Mesenchymal stem cell (in vitro differentiated cells and primary cell): ENCODE results near the gene OR2B3.

ENCODE experiments used
- DNase-seq: peaks from one replicate; pipeline ENCODE4 v3.0.0-alpha.2; 2013
- H2AFZ ChIP-seq: one replicate; pipeline ENCODE4 v1.6.1; 2013; ENCODE audit warnings: low read depth, mild to moderate bottlenecking, control low read depth, inconsistent platforms, low read length, moderate library complexity
- H2AK5ac ChIP-seq: 2 replicates; pipeline ENCODE4 v1.6.1; 2013; ENCODE audit warnings: low read length, moderate library complexity, mild to moderate bottlenecking, inconsistent platforms; ENCODE audit not compliant: severe bottlenecking
- H2BK120ac ChIP-seq: one replicate; pipeline ENCODE4 v1.6.1; 2013; ENCODE audit warnings: low read depth, mild to moderate bottlenecking, inconsistent platforms, low read length, moderate library complexity
- H2BK12ac ChIP-seq, 2 experiments: one replicate each; pipeline ENCODE4 v1.6.1; 2013; ENCODE audit warnings: inconsistent platforms in 2 of 2, low read length in 2 of 2, mild to moderate bottlenecking in 2 of 2, moderate library complexity in 2 of 2, control low read depth in 1 of 2
- H2BK15ac ChIP-seq: one replicate; pipeline ENCODE4 v1.6.1; 2013; ENCODE audit warnings: mild to moderate bottlenecking, low read depth, inconsistent platforms; ENCODE audit not compliant: poor library complexity, severe bottlenecking
- H2BK5ac ChIP-seq: 2 replicates; pipeline ENCODE4 v1.6.1; 2013; ENCODE audit warnings: low read depth, mild to moderate bottlenecking, low read length, control low read depth, inconsistent platforms; ENCODE audit not compliant: poor library complexity, severe bottlenecking
- H3K14ac ChIP-seq, 2 experiments: one replicate each; pipeline ENCODE4 v1.6.1; 2013; ENCODE audit warnings: inconsistent platforms in 2 of 2, low read length in 2 of 2, control low read depth in 1 of 2, mild to moderate bottlenecking in 1 of 2, moderate library complexity in 1 of 2
- H3K18ac ChIP-seq, 2 experiments: one replicate each; pipeline ENCODE4 v1.6.1; 2013; ENCODE audit warnings: inconsistent platforms in 2 of 2, low read length in 2 of 2, control low read depth in 1 of 2, low read depth in 1 of 2, mild to moderate bottlenecking in 1 of 2
- H3K23ac ChIP-seq, 2 experiments: one replicate each; pipeline ENCODE4 v1.6.1; 2013; ENCODE audit warnings: inconsistent platforms in 2 of 2, low read length in 2 of 2, mild to moderate bottlenecking in 2 of 2, moderate library complexity in 2 of 2, control low read depth in 1 of 2
- H3K27ac ChIP-seq: 2 replicates; pipeline ENCODE4 v1.5.1; 2013; ENCODE audit warnings: mild to moderate bottlenecking, moderate library complexity, low read length, control low read depth, inconsistent platforms; ENCODE audit not compliant: poor library complexity, severe bottlenecking
- H3K27me3 ChIP-seq, 2 experiments: 2 replicates each; pipeline versions ENCODE4 v1.6.1 to v1.7.0; 2013; ENCODE audit warnings: low read length in 2 of 2, mild to moderate bottlenecking in 2 of 2, moderate library complexity in 2 of 2, control low read depth in 1 of 2, inconsistent platforms in 1 of 2; ENCODE audit not compliant: control insufficient read depth in 1 of 2, insufficient read depth in 1 of 2
- H3K36me3 ChIP-seq, 2 experiments: 2 replicates each; pipeline versions ENCODE4 v1.6.1 to v1.7.0; 2013; ENCODE audit warnings: low read length in 2 of 2, control low read depth in 1 of 2, inconsistent platforms in 1 of 2, low read depth in 1 of 2, mild to moderate bottlenecking in 1 of 2; ENCODE audit not compliant: insufficient read depth in 2 of 2, control insufficient read depth in 1 of 2
- H3K4ac ChIP-seq, 2 experiments: one replicate each; pipeline ENCODE4 v1.6.1; 2013; ENCODE audit warnings: inconsistent platforms in 2 of 2, low read length in 2 of 2, mild to moderate bottlenecking in 2 of 2, moderate library complexity in 2 of 2, control low read depth in 1 of 2, low read depth in 1 of 2
- H3K4me1 ChIP-seq: 2 replicates; pipeline ENCODE4 v1.6.1; 2013; ENCODE audit warnings: low read depth, low read length, control low read depth; ENCODE audit not compliant: control insufficient read depth, insufficient read depth
- H3K4me2 ChIP-seq: 2 replicates; pipeline ENCODE4 v1.6.1; 2013; ENCODE audit warnings: low read length, mild to moderate bottlenecking, inconsistent platforms; ENCODE audit not compliant: poor library complexity, severe bottlenecking
- H3K4me3 ChIP-seq, 2 experiments: 2 replicates each; pipeline versions ENCODE4 v1.5.1 to v1.7.0; 2013; ENCODE audit warnings: low read length in 2 of 2, mild to moderate bottlenecking in 2 of 2, control low read depth in 1 of 2, low read depth in 1 of 2; ENCODE audit not compliant: insufficient read depth in 1 of 2
- H3K79me1 ChIP-seq: replicated peaks from 2 replicates; pipeline ENCODE4 v1.6.1; 2013; ENCODE audit warnings: mild to moderate bottlenecking, control low read depth, low read length, inconsistent platforms; ENCODE audit not compliant: poor library complexity, severe bottlenecking
- H3K9ac ChIP-seq: 2 replicates; pipeline ENCODE4 v1.7.0; 2013; ENCODE audit warnings: mild to moderate bottlenecking, low read length, moderate library complexity
- H3K9me3 ChIP-seq: 2 replicates; pipeline ENCODE4 v1.7.0; 2013; ENCODE audit warnings: mild to moderate bottlenecking, low read length; ENCODE audit not compliant: control insufficient read depth
- H4K8ac ChIP-seq: one replicate; pipeline ENCODE4 v1.6.1; 2013; ENCODE audit warnings: inconsistent platforms, mild to moderate bottlenecking, low read length, moderate library complexity
- H4K91ac ChIP-seq: one replicate; pipeline ENCODE4 v1.6.1; 2013; ENCODE audit warnings: mild to moderate bottlenecking, low read length, inconsistent platforms
- WGBS: methylation state at CpG from one replicate; pipeline ENCODE4 v1.1.7; 2013; ENCODE audit warnings: mixed read lengths; 5-methylcytosine and 5-hydroxymethylcytosine counted together

OR2B3 gene

DNA sequence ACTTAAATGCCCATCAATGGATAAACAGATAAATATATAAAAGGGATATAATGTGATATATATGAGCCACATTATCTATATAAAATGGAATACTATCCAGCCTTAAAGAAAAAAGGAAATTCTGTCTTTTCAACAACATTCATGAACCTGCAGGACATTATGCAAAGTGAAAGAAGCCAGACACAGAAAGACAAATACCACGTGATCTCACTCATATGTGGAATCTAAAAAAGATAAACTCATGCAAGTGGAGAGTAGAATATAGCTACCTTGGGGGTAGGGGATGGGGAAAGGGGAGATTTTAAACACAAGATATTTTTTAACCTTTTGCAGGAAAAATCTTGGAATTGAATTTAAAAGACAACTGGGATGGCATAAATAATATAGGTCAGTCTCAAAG lies 10.7 kb upstream of the OR2B3 start:
- no peaks in the 10 kb centered on the region for H3K4me1 ChIP-seq
- H3K9ac ChIP-seq: no peak overlapping the region
- WGBS: no CpG with 5 or more reads among the region's 1 CpG
- no peak overlapping the region for H2BK120ac ChIP-seq
- H3K4me3 ChIP-seq: no peak overlapping the region
- H4K8ac ChIP-seq: no peak overlapping the region
- H3K4me2 ChIP-seq: no peak overlapping the region
- H3K27me3 ChIP-seq: no peaks in the 10 kb centered on the region
- no peak overlapping the region for H3K27ac ChIP-seq
- no peak overlapping the region for H2AK5ac ChIP-seq
- no peak overlapping the region for H2BK5ac ChIP-seq
- no peak overlapping the region for H3K14ac ChIP-seq
- no peak overlapping the region for H3K4ac ChIP-seq
- no peak overlapping the region for H3K18ac ChIP-seq
- H3K9me3 ChIP-seq: no peaks in the 10 kb centered on the region
- no peak overlapping the region for H3K23ac ChIP-seq
- no peaks in the 10 kb centered on the region for H3K36me3 ChIP-seq
- no peak overlapping the region for H2AFZ ChIP-seq
- H3K79me1 ChIP-seq: no peaks in the 10 kb centered on the region
- no peak overlapping the region for H4K91ac ChIP-seq
- no peak overlapping the region for H2BK15ac ChIP-seq
- no peak for DNase-seq
- no peak overlapping the region for H2BK12ac ChIP-seq

DNA sequence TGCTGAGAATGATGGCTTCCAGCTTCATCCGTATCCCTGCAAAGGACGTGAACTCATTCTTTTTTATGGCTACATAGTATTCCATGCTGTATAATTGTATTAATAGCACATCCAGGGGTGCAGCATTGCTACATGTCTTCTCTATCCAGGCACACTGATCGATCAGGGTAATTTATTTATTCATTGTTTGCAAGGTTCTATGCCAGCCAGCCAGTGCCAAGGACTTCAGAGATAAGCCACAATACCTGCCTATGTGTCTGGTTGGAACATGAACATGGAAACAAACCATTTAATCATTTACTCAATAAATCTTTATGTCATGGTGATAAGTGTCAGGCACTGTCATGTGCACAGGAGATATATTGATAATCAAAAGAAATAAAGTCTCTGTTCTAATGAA lies 5.8 kb upstream of the OR2B3 start:
- no peaks in the 10 kb centered on the region for H3K9me3 ChIP-seq

DNA sequence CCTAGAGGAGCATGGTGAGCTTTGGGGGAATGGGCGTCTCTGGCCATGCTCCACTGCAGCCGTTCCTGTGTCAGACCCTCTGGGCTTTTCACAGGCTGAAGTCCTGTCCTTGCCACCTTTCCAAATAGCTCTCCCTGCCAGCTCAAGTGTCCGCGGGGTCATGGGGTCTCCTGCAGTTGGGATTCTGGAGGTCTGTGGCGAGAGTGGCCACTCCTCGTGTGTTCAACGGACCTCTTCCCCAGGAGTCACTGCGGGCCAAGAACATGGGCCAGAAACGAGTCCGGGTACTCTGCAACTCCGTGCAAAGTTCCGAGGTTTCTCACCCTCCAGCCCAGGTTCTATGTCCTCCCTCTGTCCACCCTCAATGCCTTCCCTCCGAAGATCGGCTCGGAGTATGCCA lies 4.7 kb downstream of the OR2B3 start:
- Histone ChIP-seq H4K8ac (no peak overlapping the region), H2BK15ac (no peak overlapping the region), H2AK5ac (no peak overlapping the region), H4K91ac (no peak overlapping the region), H3K4me1 (no peaks in the 10 kb centered on the region), H3K18ac (no peak overlapping the region), H2BK5ac (no peak overlapping the region), H3K4me3 (no peak overlapping the region), H3K27me3 (no peaks in the 10 kb centered on the region), H3K14ac (no peak overlapping the region), H3K79me1 (no peaks in the 10 kb centered on the region), H3K9ac (no peak overlapping the region), H2BK120ac (no peak overlapping the region), H3K23ac (no peak overlapping the region), H3K36me3 (no peaks in the 10 kb centered on the region), H3K9me3 (no peaks in the 10 kb centered on the region), H3K4ac (no peak overlapping the region), H3K4me2 (no peak overlapping the region), H3K27ac (no peak overlapping the region), H2AFZ (no peak overlapping the region), H2BK12ac (no peak overlapping the region)
- 86% methylated on average over 15 of the region's 15 CpGs for WGBS
- DNase-seq: no peak

More for the DNA sequence above, 5.8 kb upstream of the OR2B3 start:
- H2BK15ac ChIP-seq: no peak overlapping the region
- H3K4me2 ChIP-seq: no peak overlapping the region
- no peak overlapping the region for H2BK120ac ChIP-seq
- no peak overlapping the region for H3K23ac ChIP-seq
- H3K4ac ChIP-seq: no peak overlapping the region
- no peaks in the 10 kb centered on the region for H3K27me3 ChIP-seq
- no peak for DNase-seq
- no peaks in the 10 kb centered on the region for H3K36me3 ChIP-seq
- H2BK5ac ChIP-seq: no peak overlapping the region
- WGBS: 100% methylated on average over 1 of the region's 3 CpGs
- no peak overlapping the region for H3K18ac ChIP-seq
- H3K27ac ChIP-seq: no peak overlapping the region
- no peaks in the 10 kb centered on the region for H3K4me1 ChIP-seq
- H3K4me3 ChIP-seq: no peak overlapping the region
- H3K9ac ChIP-seq: no peak overlapping the region
- no peaks in the 10 kb centered on the region for H3K79me1 ChIP-seq
- H2BK12ac ChIP-seq: no peak overlapping the region
- no peak overlapping the region for H2AK5ac ChIP-seq
- no peak overlapping the region for H4K91ac ChIP-seq
- no peak overlapping the region for H3K14ac ChIP-seq
- H4K8ac ChIP-seq: no peak overlapping the region
- no peak overlapping the region for H2AFZ ChIP-seq

DNA sequence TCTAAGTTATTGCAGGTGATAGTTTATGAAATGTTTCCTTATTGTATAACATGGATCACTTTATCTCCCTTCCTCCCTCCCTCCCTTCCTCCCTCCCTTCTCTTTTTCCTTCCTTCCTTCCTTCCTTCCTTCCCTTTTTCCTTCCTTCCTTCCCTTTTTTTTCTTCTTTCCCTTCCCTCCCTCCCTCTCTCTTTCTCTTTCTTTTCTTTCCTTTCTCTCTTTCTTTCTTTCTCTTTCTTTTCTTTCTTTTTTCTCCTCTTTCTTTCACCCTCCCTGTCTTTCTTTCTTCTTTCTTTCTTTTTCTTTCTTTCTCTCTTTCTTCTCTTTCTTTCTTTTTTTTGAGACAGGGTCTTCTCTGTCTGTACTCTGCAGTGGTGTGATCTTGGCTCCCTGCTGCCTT lies 5.8 kb downstream of the OR2B3 start:
- Histone ChIP-seq H4K8ac (no peak overlapping the region), H3K27ac (no peak overlapping the region), H3K36me3 (no peaks in the 10 kb centered on the region), H2AFZ (no peak overlapping the region), H4K91ac (no peak overlapping the region), H3K14ac (no peak overlapping the region), H3K4me2 (no peak overlapping the region), H3K4me1 (no peaks in the 10 kb centered on the region), H2BK15ac (no peak overlapping the region), H3K4me3 (no peak overlapping the region), H2BK120ac (no peak overlapping the region), H3K18ac (no peak overlapping the region), H2BK5ac (no peak overlapping the region), H3K9me3 (no peaks in the 10 kb centered on the region), H3K9ac (no peak overlapping the region), H3K4ac (no peak overlapping the region), H3K23ac (no peak overlapping the region), H2BK12ac (no peak overlapping the region), H2AK5ac (no peak overlapping the region), H3K79me1 (no peaks in the 10 kb centered on the region), H3K27me3 (no peaks in the 10 kb centered on the region)
- no peak for DNase-seq
